DND-41 (cell line): ENCODE results near the gene IL3RA.

Experiments used
- ATAC-seq: fragments of 200-7000 bp; cut with Tn5 transposase; 3 replicates; pipeline ENCODE4 v1.9.1; 2021; ENCODE audit warnings: low read depth; ENCODE audit not compliant: insufficient read depth
- DNase-seq: peaks from one replicate; pipeline ENCODE4 v3.0.0-alpha.2; 2020
- H2AFZ ChIP-seq: 2 replicates; pipeline ENCODE4 v1.6.0; 2012; ENCODE audit warnings: low read depth, low read length
- H3K27ac ChIP-seq: 2 replicates; pipeline ENCODE4 v1.5.1; 2012; ENCODE audit warnings: low read length, inconsistent platforms
- H3K27me3 ChIP-seq: fragments of 200-600 bp; sonication (generic); 2 replicates; pipeline ENCODE4 v1.6.0; 2012; ENCODE audit warnings: low read length, mild to moderate bottlenecking, inconsistent platforms; ENCODE audit not compliant: insufficient read depth, poor library complexity
- H3K36me3 ChIP-seq: 2 replicates; pipeline ENCODE4 v1.5.1; 2012; ENCODE audit warnings: low read length, inconsistent platforms; ENCODE audit not compliant: insufficient read depth
- H3K4me1 ChIP-seq: 2 replicates; pipeline ENCODE4 v1.5.1; 2012; ENCODE audit warnings: mild to moderate bottlenecking, low read length; ENCODE audit not compliant: insufficient read depth
- H3K4me2 ChIP-seq: 2 replicates; pipeline ENCODE4 v1.6.0; 2012; ENCODE audit warnings: mild to moderate bottlenecking, moderate library complexity, low read length, inconsistent platforms; ENCODE audit not compliant: insufficient read depth
- H3K4me3 ChIP-seq, 2 experiments: fragments of 200-600 bp in 1 of 2; shearing (Covaris generic) in 1 of 2; 2 replicates each; pipeline ENCODE4 v1.5.1; 2012 to 2016; ENCODE audit warnings: inconsistent platforms in 2 of 2, low read length in 2 of 2, mild to moderate bottlenecking in 2 of 2, low read depth in 1 of 2, moderate library complexity in 1 of 2
- H3K79me2 ChIP-seq: 2 replicates; pipeline ENCODE4 v1.6.0; 2012; ENCODE audit warnings: low read length, inconsistent platforms; ENCODE audit not compliant: insufficient read depth
- H3K9ac ChIP-seq: 2 replicates; pipeline ENCODE4 v1.6.0; 2012; ENCODE audit warnings: low read depth, mild to moderate bottlenecking, inconsistent platforms, low read length, moderate library complexity
- H3K9me3 ChIP-seq: 2 replicates; pipeline ENCODE4 v1.5.1; 2012; ENCODE audit warnings: low read length, moderate library complexity, mild to moderate bottlenecking, inconsistent platforms; ENCODE audit not compliant: insufficient read depth, severe bottlenecking
- H4K20me1 ChIP-seq: 2 replicates; pipeline ENCODE4 v1.6.0; 2012; ENCODE audit warnings: low read length; ENCODE audit not compliant: insufficient read depth
- EZH2 ChIP-seq: IDR thresholded peaks from 3 replicates; pipeline ENCODE4 v1.6.1; 2012; ENCODE audit warnings: borderline replicate concordance, low read depth, mild to moderate bottlenecking, moderate library complexity, low read length, inconsistent platforms; ENCODE audit not compliant: severe bottlenecking
- TF ChIP-seq, protein P1 (sequence below): IDR thresholded peaks from 2 replicates; pipeline ENCODE4 v1.5.1; 2012; ENCODE audit warnings: borderline replicate concordance, low read length, moderate library complexity, mild to moderate bottlenecking; ENCODE audit not compliant: poor library complexity, severe bottlenecking; ENCODE audit errors: extremely low read depth

The IL3RA gene

DNA sequence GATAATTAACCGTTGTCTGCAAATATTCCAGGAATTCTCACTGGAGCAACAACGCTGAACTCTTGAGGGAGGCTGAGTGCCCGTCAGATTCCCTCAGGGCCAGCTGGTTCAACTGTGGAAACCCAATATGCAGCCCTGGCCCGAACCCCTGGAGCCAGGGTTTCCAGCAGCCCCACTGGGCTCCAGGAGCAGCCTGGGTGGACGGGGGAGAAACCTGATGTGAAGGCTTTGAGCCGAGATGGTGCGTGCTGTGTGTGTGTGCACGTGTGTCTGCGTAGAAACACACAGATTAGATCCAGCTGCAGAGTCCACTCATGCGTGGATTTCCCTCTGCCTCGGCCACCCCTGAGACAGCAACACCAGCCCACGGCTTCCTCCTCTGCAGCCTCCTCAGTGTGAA lies 74.7 kb downstream of the IL3RA start:
- Histone ChIP-seq H3K27me3 (no peaks in the 10 kb centered on the region), H2AFZ (no peak overlapping the region), H3K27ac (no peak overlapping the region), H3K9ac (no peak overlapping the region), H3K4me3 (no peak overlapping the region), H4K20me1 (peaks cover 6% of the 10 kb centered on the region; the same call in 1 of the 2 replicates), H3K36me3 (peaks cover 60% of the 10 kb centered on the region), H3K9me3 (no peaks in the 10 kb centered on the region), H3K4me2 (no peak overlapping the region), H3K79me2 (no peaks in the 10 kb centered on the region), H3K4me1 (no peaks in the 10 kb centered on the region)
- DNase-seq (no peak), ATAC-seq (no peak)
- no peak for TF ChIP-seq EZH2
- TF ChIP-seq, protein P1, sequence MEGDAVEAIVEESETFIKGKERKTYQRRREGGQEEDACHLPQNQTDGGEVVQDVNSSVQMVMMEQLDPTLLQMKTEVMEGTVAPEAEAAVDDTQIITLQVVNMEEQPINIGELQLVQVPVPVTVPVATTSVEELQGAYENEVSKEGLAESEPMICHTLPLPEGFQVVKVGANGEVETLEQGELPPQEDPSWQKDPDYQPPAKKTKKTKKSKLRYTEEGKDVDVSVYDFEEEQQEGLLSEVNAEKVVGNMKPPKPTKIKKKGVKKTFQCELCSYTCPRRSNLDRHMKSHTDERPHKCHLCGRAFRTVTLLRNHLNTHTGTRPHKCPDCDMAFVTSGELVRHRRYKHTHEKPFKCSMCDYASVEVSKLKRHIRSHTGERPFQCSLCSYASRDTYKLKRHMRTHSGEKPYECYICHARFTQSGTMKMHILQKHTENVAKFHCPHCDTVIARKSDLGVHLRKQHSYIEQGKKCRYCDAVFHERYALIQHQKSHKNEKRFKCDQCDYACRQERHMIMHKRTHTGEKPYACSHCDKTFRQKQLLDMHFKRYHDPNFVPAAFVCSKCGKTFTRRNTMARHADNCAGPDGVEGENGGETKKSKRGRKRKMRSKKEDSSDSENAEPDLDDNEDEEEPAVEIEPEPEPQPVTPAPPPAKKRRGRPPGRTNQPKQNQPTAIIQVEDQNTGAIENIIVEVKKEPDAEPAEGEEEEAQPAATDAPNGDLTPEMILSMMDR: no peak

DNA sequence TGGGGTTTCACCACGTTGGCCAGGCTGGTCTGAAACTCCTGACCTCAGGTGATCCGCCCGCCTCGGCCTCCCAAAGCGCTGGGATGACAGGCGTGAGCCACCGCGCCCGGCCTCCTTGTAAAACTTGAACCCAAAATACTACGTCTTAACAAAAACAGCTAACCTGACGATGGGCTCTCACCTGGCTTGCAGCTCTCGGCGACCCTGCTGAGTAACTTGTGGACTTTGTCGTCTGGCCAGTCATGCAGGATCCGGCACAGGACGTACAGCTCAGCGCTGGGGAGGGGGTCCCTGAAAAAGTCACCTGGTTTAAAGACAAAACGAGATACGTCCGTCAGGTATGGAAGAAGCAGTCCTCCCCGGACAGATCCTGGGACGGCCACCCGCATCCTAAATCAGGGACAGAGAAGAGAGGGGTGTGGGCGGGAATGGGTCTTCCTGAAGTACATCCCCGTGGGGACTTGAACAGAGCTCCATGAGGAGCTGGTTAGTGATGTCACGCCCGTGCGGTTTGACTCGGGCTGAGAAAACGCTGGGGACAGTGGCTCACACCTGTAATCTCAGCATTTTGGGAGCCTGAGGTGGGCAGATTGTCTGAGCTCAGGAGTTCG lies 76.1 kb downstream of the IL3RA start:
- Histone ChIP-seq H3K9ac (no peak overlapping the region), H3K36me3 (peaks cover 60% of the 10 kb centered on the region), H3K4me2 (no peak overlapping the region), H3K27ac (no peak overlapping the region), H3K9me3 (no peaks in the 10 kb centered on the region), H4K20me1 (peaks cover 13% of the 10 kb centered on the region), H3K27me3 (no peaks in the 10 kb centered on the region), H2AFZ (no peak overlapping the region), H3K79me2 (no peaks in the 10 kb centered on the region), H3K4me3 (no peak overlapping the region), H3K4me1 (no peaks in the 10 kb centered on the region)
- no peak for DNase-seq
- no peak for ATAC-seq
- TF ChIP-seq EZH2: no peak
- TF ChIP-seq, protein P1: no peak

DNA sequence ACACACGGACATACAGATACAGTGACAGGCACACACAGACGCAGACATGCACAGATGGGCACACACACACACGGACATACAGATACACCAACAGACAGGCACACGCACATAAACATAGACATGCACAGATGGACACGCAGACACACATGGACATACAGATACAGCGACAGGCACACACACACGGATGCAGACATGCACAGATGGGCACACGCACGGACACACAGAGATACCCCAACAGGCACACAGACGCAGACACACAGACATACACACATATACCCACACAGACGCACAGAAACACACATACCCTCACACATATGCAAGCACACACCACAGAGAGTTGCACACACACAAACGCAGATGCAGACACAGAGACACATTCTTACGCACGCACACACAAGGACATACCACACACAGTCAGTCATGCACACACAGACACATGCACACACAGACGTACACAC lies 79.8 kb downstream of the IL3RA start:
- H3K27ac ChIP-seq: no peak overlapping the region
- DNase-seq (no peak), ATAC-seq (no peak)
- no peak overlapping the region for H2AFZ ChIP-seq
- no peaks in the 10 kb centered on the region for H3K27me3 ChIP-seq
- H3K9ac ChIP-seq: no peak overlapping the region
- no peaks in the 10 kb centered on the region for H3K4me1 ChIP-seq
- peaks cover 78% of the 10 kb centered on the region for H3K36me3 ChIP-seq
- H3K4me3 ChIP-seq: no peak overlapping the region
- peaks cover 5% of the 10 kb centered on the region for H3K9me3 ChIP-seq
- no peaks in the 10 kb centered on the region for H3K79me2 ChIP-seq
- no peak overlapping the region for H3K4me2 ChIP-seq
- TF ChIP-seq, protein P1: no peak
- TF ChIP-seq EZH2: no peak
- H4K20me1 ChIP-seq: peaks cover 20% of the 10 kb centered on the region
